ENCODE measurements around the gene RAB30. TPM values are rescaled to one million over a fixed set of nuclear protein-coding genes. Genes with fewer than 3 reads are reported as not detected.

The RAB30 gene
- total RNA-seq, 1 donor from 2014 or later = 12.5 TPM

DNA sequence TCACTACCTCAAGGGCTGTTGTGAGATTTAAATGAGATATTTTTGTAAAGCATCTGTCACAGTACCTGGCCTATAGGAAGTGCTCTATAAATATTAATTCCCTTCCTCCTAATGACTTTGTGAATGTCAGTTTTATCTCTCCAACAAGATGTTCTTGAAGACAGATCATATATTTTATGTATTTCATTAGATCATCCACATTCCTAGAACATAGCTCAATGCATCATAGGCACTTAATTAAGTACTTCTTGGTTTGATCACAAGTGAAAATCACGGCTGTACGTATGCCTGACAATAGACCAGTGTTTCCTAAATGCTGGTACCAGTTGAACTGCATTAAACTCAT lies 49.9 kb downstream of the RAB30 start:
- ATAC-seq (no peak), DNase-seq (no peak)
- Histone ChIP-seq H3K27ac (no peak overlapping the region), H3K27me3 (no peaks in the 10 kb centered on the region), H3K4me3 (no peak overlapping the region), H3K9me3 (no peaks in the 10 kb centered on the region), H3K36me3 (no peaks in the 10 kb centered on the region), H3K4me1 (peaks cover 15% of the 10 kb centered on the region)
- TF ChIP-seq, protein P1, sequence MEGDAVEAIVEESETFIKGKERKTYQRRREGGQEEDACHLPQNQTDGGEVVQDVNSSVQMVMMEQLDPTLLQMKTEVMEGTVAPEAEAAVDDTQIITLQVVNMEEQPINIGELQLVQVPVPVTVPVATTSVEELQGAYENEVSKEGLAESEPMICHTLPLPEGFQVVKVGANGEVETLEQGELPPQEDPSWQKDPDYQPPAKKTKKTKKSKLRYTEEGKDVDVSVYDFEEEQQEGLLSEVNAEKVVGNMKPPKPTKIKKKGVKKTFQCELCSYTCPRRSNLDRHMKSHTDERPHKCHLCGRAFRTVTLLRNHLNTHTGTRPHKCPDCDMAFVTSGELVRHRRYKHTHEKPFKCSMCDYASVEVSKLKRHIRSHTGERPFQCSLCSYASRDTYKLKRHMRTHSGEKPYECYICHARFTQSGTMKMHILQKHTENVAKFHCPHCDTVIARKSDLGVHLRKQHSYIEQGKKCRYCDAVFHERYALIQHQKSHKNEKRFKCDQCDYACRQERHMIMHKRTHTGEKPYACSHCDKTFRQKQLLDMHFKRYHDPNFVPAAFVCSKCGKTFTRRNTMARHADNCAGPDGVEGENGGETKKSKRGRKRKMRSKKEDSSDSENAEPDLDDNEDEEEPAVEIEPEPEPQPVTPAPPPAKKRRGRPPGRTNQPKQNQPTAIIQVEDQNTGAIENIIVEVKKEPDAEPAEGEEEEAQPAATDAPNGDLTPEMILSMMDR (IDR thresholded peaks at IDR 0.05) = no peak
- intact Hi-C loops (cut with DNase I) = no loop called here

DNA sequence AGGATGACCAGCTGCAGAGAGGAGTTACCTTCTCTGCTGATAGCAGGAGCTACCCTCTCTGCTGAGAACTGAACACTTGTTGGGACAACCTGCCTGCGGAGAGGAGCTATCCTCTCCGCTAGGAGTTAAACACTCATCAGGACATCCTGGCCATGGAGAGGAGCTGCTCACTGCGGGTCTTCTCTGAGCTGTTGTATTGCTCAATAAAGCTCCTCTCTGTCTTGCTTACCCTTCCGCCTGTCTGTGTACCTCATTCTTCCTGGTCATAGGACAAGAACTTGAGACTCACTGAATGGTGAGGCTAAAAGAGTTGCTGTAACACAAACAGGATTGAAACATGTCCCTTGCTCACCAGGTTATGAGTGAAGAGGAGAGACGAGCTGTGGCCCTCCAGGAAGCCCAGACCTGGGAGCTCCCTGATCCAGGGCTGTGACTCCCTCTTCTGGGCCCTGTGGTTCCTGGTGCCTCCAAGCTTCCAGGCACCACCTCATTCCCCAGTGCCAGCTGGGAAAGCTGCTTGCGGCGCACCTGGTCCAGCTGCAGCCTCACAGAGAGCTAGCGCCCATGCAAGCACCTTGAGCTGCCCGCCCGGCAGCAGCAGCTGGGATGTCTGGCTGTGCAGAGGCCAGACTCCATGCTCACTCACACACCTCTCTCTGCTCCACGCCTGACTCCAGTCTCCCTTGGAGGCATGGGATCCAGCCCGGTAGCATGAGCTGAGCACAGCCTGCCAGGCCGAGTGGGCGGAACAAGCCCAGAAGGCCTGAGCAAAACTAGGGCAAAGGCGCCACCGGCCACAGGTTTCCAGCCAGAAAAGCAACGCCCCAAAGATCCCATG lies 50.5 kb downstream of the RAB30 start:
- no peak overlapping the region for H3K4me3 ChIP-seq
- DNase-seq = no peak

DNA sequence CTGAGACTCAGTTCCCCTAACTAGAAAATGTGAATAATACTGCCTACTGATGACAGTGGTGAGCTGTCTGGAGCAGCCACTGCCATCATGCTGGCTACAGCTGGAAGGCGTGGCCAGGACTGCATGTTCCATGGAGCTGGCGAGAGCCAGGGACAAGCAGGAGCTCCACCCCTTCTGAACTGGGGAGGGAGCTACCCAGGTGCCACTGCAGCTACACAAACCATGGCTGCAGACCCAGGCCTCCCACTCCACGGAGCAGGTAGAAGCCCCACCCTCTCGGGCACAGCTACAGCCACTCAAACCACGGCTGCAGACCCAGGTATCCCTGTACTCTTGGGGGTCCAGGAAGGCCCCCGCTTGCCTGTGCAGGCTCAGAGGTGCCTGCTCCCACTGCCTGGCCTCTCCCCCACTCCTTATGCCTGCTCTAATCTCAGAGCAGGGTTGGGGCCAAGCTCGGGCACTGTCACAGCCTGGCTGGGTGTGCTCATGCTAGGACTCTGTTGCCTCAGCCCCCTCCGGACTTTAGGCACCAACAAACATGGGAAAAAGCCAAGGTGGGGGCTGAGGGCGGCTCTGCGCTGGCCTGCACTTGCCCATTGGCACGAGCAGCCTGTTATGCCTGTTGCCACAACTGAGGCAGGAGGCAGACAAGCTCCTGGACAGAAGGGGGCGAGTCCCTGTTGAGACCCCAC lies 51.7 kb downstream of the RAB30 start:
- no peak for DNase-seq
- H3K9me3 ChIP-seq = no peaks in the 10 kb centered on the region
- H3K4me1 ChIP-seq = peaks cover 8% of the 10 kb centered on the region
- TF ChIP-seq, protein P1 (IDR thresholded peaks at IDR 0.05) = no peak
- H3K4me3 ChIP-seq = no peak overlapping the region
- intact Hi-C loops (cut with DNase I) = no loop called here
- no peak overlapping the region for H3K27ac ChIP-seq
- ATAC-seq = peak; percentile 36
- no peaks in the 10 kb centered on the region for H3K27me3 ChIP-seq
- no peaks in the 10 kb centered on the region for H3K36me3 ChIP-seq

More for the DNA sequence above, 50.5 kb downstream of the RAB30 start:
- no peak for ATAC-seq
- Histone ChIP-seq H3K27me3 (no peaks in the 10 kb centered on the region), H3K27ac (no peak overlapping the region), H3K4me1 (peaks cover 15% of the 10 kb centered on the region), H3K36me3 (no peaks in the 10 kb centered on the region), H3K9me3 (no peaks in the 10 kb centered on the region)
- TF ChIP-seq, protein P1 (IDR thresholded peaks at IDR 0.05) = no peak
- intact Hi-C loops (cut with DNase I) = no loop called here

DNA sequence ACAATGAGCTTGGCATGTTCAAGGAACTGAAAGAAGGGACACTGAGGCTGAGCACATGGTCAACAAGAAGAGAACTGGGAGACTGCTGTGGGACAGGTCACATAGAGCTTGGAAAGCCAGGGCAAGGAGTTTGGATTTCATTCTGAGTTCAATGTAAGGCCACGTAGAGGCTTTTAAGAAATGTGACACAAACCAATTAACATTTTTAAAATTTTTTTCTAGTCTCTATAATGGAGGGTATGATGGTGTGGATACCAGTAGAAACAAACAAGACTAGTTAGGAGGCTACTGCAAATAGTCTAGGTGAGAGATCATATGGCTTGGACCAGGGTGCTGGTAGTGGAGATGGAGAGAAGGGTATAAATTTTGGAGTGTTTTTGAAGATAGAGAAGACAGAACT lies 56.7 kb downstream of the RAB30 start:
- intact Hi-C loops (cut with DNase I) = no loop called here
- DNase-seq (no peak), ATAC-seq (no peak)
- TF ChIP-seq, protein P1 (IDR thresholded peaks at IDR 0.05) = no peak
- no peaks in the 10 kb centered on the region for H3K27me3 ChIP-seq
- H3K27ac ChIP-seq = no peak overlapping the region
- no peaks in the 10 kb centered on the region for H3K4me1 ChIP-seq
- H3K36me3 ChIP-seq = no peaks in the 10 kb centered on the region
- no peaks in the 10 kb centered on the region for H3K9me3 ChIP-seq
- H3K4me3 ChIP-seq = no peak overlapping the region

DNA sequence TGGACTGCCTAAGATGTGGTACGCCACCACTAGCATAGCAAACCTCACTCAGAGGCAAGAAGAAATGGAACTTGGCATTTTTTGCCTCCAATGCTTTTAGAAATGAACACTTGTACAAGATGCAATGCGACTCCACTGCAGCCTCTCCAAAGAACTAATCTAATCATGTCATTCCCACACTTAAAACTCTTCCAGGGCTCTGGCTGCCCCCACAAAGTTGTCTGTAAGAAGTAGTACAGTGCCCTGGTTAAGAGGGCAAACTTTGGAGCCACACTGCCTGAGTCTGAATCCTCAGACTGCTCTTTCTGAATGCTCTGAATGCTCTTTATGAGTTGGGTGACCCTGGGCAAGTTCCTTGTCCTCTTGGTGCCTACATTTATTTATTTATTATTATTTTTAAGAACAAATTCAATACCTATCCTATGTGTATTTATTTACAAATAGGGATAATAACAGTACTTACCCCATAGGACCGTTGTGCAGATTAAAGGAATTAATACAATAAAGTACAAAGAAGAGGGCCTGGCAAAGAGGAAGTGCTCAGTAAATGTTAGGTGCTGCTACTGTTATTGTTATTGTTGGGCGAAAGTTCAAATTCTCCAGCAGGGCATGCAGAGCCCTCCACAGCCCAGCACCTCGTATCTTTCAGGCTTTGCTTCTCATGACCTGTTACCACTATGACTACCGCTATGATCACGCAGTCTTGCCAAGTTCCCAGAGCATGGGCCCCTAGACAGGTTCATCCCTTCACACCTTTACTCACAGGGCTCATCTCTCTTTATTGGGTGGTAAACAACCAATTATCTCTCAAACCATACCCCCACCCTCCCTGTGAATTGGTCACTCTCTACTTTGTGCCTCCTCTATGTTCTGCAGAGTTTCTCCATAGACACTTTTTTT lies 59.3 kb downstream of the RAB30 start:
- H3K27me3 ChIP-seq = no peaks in the 10 kb centered on the region
- H3K9me3 ChIP-seq = no peaks in the 10 kb centered on the region
- TF ChIP-seq, protein P1 (IDR thresholded peaks at IDR 0.05) = no peak
- H3K27ac ChIP-seq = no peak overlapping the region
- intact Hi-C loops (cut with DNase I) = no loop called here
- no peaks in the 10 kb centered on the region for H3K36me3 ChIP-seq
- no peak for ATAC-seq
- no peak overlapping the region for H3K4me3 ChIP-seq
- H3K4me1 ChIP-seq = peaks cover 11% of the 10 kb centered on the region
- no peak for DNase-seq
